Neural progenitor cell (in vitro differentiated cells): ENCODE results near the gene ZHX3. TPM values are rescaled to one million over a fixed set of nuclear protein-coding genes. Genes with fewer than 3 reads are reported as not detected.

Experiments
- DNase-seq: peaks from one replicate; pipeline ENCODE4 v3.0.0-alpha.2; 2016; ENCODE audit warnings: low spot score
- H2AFZ ChIP-seq: fragments of 200-600 bp; sonication (generic); replicated peaks from 2 replicates; pipeline ENCODE4 v1.6.1; 2016; ENCODE audit warnings: antibody characterized with exemption
- H3F3A ChIP-seq: fragments of 200-600 bp; sonication (generic); 2 replicates; pipeline ENCODE4 v1.6.1; 2016; ENCODE audit warnings: antibody characterized with exemption, low read depth
- H3K27ac ChIP-seq: fragments of 200-600 bp; sonication (generic); 2 replicates; pipeline ENCODE4 v1.5.1; 2016; ENCODE audit warnings: mild to moderate bottlenecking
- H3K27me3 ChIP-seq: fragments of 200-600 bp; sonication (generic); 2 replicates; pipeline ENCODE4 v1.6.1; 2016; ENCODE audit warnings: mild to moderate bottlenecking, moderate library complexity
- H3K36me3 ChIP-seq: fragments of 200-600 bp; sonication (generic); 2 replicates; pipeline ENCODE4 v1.5.1; 2016
- H3K4me1 ChIP-seq: fragments of 200-600 bp; sonication (generic); 2 replicates; pipeline ENCODE4 v1.6.1; 2016; ENCODE audit warnings: mixed run types
- H3K4me2 ChIP-seq: fragments of 200-600 bp; sonication (generic); 2 replicates; pipeline ENCODE4 v1.6.1; 2016
- H3K4me3 ChIP-seq: fragments of 200-600 bp; sonication (generic); 2 replicates; pipeline ENCODE4 v1.5.1; 2016
- H3K79me2 ChIP-seq: fragments of 200-600 bp; sonication (generic); 2 replicates; pipeline ENCODE4 v1.6.1; 2016; ENCODE audit warnings: low read depth
- H3K9ac ChIP-seq: fragments of 200-600 bp; sonication (generic); 2 replicates; pipeline ENCODE4 v1.6.1; 2016
- H3K9me3 ChIP-seq: fragments of 200-600 bp; sonication (generic); 2 replicates; pipeline ENCODE4 v1.5.1; 2016; ENCODE audit warnings: low read depth
- H4K20me1 ChIP-seq: fragments of 200-600 bp; sonication (generic); 2 replicates; pipeline ENCODE4 v1.6.1; 2016; ENCODE audit warnings: low read depth
- H3K27ac Mint-ChIP-seq: 3 replicates; pipeline ENCODE4 v1.8.0; 2021; ENCODE audit warnings: mixed read lengths
- H3K27me3 Mint-ChIP-seq: 2 replicates; pipeline ENCODE4 v1.8.0; 2022; ENCODE audit warnings: low read depth, mild to moderate bottlenecking, inconsistent platforms, moderate library complexity, mixed read lengths; ENCODE audit not compliant: insufficient read depth
- H3K36me3 Mint-ChIP-seq: 3 replicates; pipeline ENCODE4 v1.8.0; 2021; ENCODE audit warnings: mixed read lengths
- H3K4me1 Mint-ChIP-seq: 3 replicates; pipeline ENCODE4 v1.8.0; 2021; ENCODE audit warnings: mixed read lengths
- H3K4me3 Mint-ChIP-seq: 3 replicates; pipeline ENCODE4 v1.8.0; 2021; ENCODE audit warnings: mild to moderate bottlenecking, moderate library complexity, mixed read lengths
- H3K9me3 Mint-ChIP-seq: 3 replicates; pipeline ENCODE4 v1.8.0; 2020; ENCODE audit warnings: mixed read lengths
- EZH2 ChIP-seq: fragments of 200-600 bp; sonication (generic); IDR thresholded peaks from 2 replicates; pipeline ENCODE4 v1.6.1; 2017; ENCODE audit warnings: antibody characterized with exemption, mild to moderate bottlenecking, moderate library complexity
- EZH2phosphoT487 ChIP-seq: fragments of 200-600 bp; sonication (generic); IDR thresholded peaks from 2 replicates; pipeline ENCODE4 v1.6.1; 2017; ENCODE audit warnings: antibody characterized with exemption
- total RNA-seq: library from RNA; depleted of rRNA; stranded (reverse); fragments of >200 nt; gene quantifications from 2 replicates; pipeline ENCODE4 v1.2.3, GENCODE V29; 2015; ENCODE audit warnings: low replicate concordance
- TF ChIP-seq, protein P1 (sequence below): fragments of 200-600 bp; sonication (generic); IDR thresholded peaks from 2 replicates; pipeline ENCODE4 v1.5.1; 2017; ENCODE audit warnings: antibody characterized with exemption, mild to moderate bottlenecking

ZHX3 gene
- total RNA-seq, 1 donor from 2014 or later: 6.8 TPM

GRCh38 chr20:41274152-41274551, 43.4 kb downstream of the ZHX3 start:
- H3K9me3 ChIP-seq: no peaks in the 10 kb centered on the region
- H3K36me3 ChIP-seq: no peaks in the 10 kb centered on the region
- H3K4me2 ChIP-seq: no peak overlapping the region
- no peaks in the 10 kb centered on the region for H3K36me3 Mint-ChIP-seq
- DNase-seq: no peak
- TF ChIP-seq, protein P1, sequence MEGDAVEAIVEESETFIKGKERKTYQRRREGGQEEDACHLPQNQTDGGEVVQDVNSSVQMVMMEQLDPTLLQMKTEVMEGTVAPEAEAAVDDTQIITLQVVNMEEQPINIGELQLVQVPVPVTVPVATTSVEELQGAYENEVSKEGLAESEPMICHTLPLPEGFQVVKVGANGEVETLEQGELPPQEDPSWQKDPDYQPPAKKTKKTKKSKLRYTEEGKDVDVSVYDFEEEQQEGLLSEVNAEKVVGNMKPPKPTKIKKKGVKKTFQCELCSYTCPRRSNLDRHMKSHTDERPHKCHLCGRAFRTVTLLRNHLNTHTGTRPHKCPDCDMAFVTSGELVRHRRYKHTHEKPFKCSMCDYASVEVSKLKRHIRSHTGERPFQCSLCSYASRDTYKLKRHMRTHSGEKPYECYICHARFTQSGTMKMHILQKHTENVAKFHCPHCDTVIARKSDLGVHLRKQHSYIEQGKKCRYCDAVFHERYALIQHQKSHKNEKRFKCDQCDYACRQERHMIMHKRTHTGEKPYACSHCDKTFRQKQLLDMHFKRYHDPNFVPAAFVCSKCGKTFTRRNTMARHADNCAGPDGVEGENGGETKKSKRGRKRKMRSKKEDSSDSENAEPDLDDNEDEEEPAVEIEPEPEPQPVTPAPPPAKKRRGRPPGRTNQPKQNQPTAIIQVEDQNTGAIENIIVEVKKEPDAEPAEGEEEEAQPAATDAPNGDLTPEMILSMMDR: no peak
- no peak overlapping the region for H3K9ac ChIP-seq
- peaks cover 9% of the 10 kb centered on the region for H3K4me1 ChIP-seq
- no peaks in the 10 kb centered on the region for H3K9me3 Mint-ChIP-seq
- peaks cover 10% of the 10 kb centered on the region for H3F3A ChIP-seq
- peaks cover 3% of the 10 kb centered on the region for H3K27me3 Mint-ChIP-seq
- H3K27me3 ChIP-seq: no peaks in the 10 kb centered on the region
- no peak overlapping the region for H3K27ac Mint-ChIP-seq
- no peak overlapping the region for H2AFZ ChIP-seq
- H4K20me1 ChIP-seq: no peaks in the 10 kb centered on the region
- no peaks in the 10 kb centered on the region for H3K79me2 ChIP-seq
- H3K27ac ChIP-seq: no peak overlapping the region
- peaks cover 3% of the 10 kb centered on the region for H3K4me1 Mint-ChIP-seq
- no peak overlapping the region for H3K4me3 Mint-ChIP-seq
- H3K4me3 ChIP-seq: no peak overlapping the region

GRCh38 chr20:41273445-41273844, 44.1 kb downstream of the ZHX3 start:
- Histone ChIP-seq H3K9me3 (no peaks in the 10 kb centered on the region), H3K27ac (no peak overlapping the region), H3K27me3 (no peaks in the 10 kb centered on the region), H2AFZ (no peak overlapping the region), H3K4me2 (no peak overlapping the region), H3F3A (peaks cover 10% of the 10 kb centered on the region), H3K79me2 (no peaks in the 10 kb centered on the region), H3K4me3 (no peak overlapping the region), H3K36me3 (no peaks in the 10 kb centered on the region), H3K9ac (no peak overlapping the region), H4K20me1 (no peaks in the 10 kb centered on the region), H3K4me1 (peaks cover 9% of the 10 kb centered on the region)
- TF ChIP-seq EZH2: no peak
- no peak for TF ChIP-seq EZH2phosphoT487
- TF ChIP-seq, protein P1: no peak
- H3K36me3 Mint-ChIP-seq: no peaks in the 10 kb centered on the region
- H3K9me3 Mint-ChIP-seq: no peaks in the 10 kb centered on the region
- no peak for DNase-seq
- H3K27ac Mint-ChIP-seq: no peak overlapping the region
- H3K4me3 Mint-ChIP-seq: no peak overlapping the region
- H3K27me3 Mint-ChIP-seq: peaks cover 2% of the 10 kb centered on the region
- peaks cover 3% of the 10 kb centered on the region for H3K4me1 Mint-ChIP-seq

DNA sequence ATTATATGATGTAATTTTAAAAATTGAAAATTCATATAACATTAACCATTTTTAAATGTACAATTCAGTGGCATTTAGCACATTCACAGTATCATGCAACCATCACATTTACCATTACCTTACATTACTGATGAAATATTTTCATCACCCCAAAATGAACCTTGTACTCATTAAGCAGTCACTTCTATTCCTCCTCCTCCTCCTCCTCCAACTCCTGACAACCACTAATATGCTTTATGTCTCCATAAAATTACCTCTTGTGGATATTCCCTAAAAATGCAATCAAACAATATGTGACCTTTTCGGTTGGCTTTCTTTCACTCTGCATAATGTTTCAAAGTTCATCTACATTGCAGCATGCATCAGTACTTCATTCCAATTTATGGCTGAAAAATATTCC, 45.2 kb downstream of the ZHX3 start:
- Histone ChIP-seq H4K20me1 (no peaks in the 10 kb centered on the region), H3K9ac (no peak overlapping the region), H3K27me3 (no peaks in the 10 kb centered on the region), H3K9me3 (no peaks in the 10 kb centered on the region), H3K4me1 (peaks cover 9% of the 10 kb centered on the region), H3K79me2 (no peaks in the 10 kb centered on the region), H3K4me2 (no peak overlapping the region), H2AFZ (no peak overlapping the region), H3K27ac (no peak overlapping the region), H3K36me3 (no peaks in the 10 kb centered on the region), H3F3A (peaks cover 16% of the 10 kb centered on the region), H3K4me3 (no peak overlapping the region)
- H3K27me3 Mint-ChIP-seq: peaks cover 2% of the 10 kb centered on the region
- no peak overlapping the region for H3K4me3 Mint-ChIP-seq
- no peaks in the 10 kb centered on the region for H3K9me3 Mint-ChIP-seq
- peaks cover 3% of the 10 kb centered on the region for H3K4me1 Mint-ChIP-seq
- TF ChIP-seq, protein P1: no peak
- TF ChIP-seq EZH2phosphoT487 (no peak), EZH2 (no peak)
- H3K27ac Mint-ChIP-seq: no peak overlapping the region
- H3K36me3 Mint-ChIP-seq: no peaks in the 10 kb centered on the region
- no peak for DNase-seq
